LNCaP clone FGC (cell line): ENCODE results near the gene IRF7.

ENCODE experiments used
- DNase-seq: peaks from one replicate; pipeline ENCODE4 v3.0.0-alpha.2; 2011; ENCODE audit warnings: low read depth
- H3K4me3 ChIP-seq: 2 replicates; pipeline ENCODE4 v1.5.1; 2011; ENCODE audit warnings: mild to moderate bottlenecking, low read depth, low read length, control low read depth
- CTCF ChIP-seq: IDR thresholded peaks from 2 replicates; pipeline ENCODE4 v1.5.1; 2012; ENCODE audit warnings: mild to moderate bottlenecking; ENCODE audit not compliant: control insufficient read depth, insufficient read depth; ENCODE audit errors: extremely low read depth

Gene IRF7

GRCh38 chr11:603154-603553 is 12.6 kb downstream of the IRF7 start:
- H3K4me3 ChIP-seq = no peak overlapping the region
- TF ChIP-seq CTCF = no peak
- no peak for DNase-seq

DNA sequence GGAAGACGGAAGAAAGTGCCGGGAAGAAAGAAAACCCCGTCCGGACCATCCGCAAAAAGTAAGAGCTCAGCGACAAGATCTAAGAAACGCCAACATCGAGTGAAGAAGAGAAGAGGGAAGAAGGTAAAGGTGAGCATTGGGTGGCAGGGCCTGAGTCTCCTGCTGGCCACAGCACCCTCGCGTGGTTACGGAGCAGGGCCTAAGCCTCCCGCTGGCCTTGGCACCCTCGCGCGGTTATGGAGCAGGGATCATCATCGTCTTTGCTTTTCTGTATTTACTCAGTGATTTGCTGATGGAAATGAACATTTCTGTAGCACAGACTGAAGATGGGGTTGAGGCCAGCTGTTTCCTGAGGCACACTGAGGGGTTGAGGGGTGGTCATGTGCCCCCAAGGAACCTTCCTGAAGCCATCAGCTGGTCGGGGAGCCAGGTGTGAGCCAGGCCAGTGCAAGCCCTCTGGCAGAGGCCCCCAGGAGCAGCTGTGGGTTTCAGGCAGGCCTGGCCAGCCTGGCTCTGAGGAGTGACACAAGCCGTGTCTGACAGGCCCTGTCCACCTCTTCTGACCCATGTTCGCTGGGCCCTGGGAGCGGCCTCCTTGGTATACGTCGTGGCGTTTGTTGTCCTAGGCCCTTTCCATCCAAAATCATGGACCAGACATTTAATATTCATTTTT is 14.0 kb downstream of the IRF7 start:
- no peak for TF ChIP-seq CTCF
- no peak for DNase-seq
- H3K4me3 ChIP-seq = no peak overlapping the region

- no peak for DNase-seq
- TF ChIP-seq CTCF = no peak
- no peak overlapping the region for H3K4me3 ChIP-seq
These were observed 17.6 kb downstream of the IRF7 start for GRCh38 chr11:598005-598680.

DNA sequence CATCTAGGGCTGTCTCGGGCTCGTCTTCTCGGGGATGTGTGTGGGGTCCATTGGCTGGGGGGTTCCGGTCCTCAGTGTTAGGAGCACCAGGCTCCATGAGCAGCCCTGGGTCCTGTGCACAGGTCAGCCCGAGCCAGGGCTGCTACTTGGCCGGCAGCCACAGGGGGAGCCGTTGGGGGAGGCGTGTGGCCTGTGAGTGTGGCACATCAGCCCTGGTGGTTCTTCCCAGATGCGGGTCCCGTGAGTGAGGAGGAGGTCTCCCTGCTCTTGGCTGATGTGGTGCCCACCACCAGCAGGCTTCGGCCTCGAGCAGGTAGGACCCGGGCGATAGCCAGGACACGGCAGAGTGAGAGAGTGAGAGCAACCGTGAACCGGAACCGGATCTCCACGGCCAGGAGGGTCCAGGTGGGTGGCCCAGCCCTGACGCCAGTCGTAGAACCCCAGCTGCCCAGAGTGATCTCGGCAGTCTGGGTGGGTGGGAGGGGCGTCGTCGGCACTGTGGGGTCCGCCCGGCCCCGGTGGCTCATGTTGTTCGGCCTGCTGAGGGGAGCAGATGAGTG is 18.5 kb downstream of the IRF7 start:
- no peak overlapping the region for H3K4me3 ChIP-seq
- no peak for DNase-seq
- no peak for TF ChIP-seq CTCF

DNA sequence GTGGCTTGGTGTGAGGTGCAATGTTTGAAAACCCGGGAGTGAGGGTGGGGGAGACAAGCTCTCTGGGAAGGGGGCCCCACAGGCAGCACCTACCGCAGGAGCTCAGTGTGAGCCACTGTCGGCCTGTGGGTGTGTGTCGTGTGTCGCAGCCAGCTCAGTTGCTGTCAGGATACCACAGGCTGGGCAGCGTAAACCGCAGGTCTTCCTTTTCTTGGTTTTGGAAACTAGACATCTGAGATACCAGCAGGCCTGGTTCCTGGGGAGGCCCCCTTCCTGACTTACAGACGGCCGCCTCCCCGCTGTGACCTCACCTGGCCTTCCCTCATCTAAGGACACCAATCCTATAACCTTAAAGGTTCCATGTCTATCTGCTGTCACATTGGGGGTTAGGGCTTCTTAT is 19.4 kb downstream of the IRF7 start:
- no peak for TF ChIP-seq CTCF
- DNase-seq = no peak
- no peak overlapping the region for H3K4me3 ChIP-seq

DNA sequence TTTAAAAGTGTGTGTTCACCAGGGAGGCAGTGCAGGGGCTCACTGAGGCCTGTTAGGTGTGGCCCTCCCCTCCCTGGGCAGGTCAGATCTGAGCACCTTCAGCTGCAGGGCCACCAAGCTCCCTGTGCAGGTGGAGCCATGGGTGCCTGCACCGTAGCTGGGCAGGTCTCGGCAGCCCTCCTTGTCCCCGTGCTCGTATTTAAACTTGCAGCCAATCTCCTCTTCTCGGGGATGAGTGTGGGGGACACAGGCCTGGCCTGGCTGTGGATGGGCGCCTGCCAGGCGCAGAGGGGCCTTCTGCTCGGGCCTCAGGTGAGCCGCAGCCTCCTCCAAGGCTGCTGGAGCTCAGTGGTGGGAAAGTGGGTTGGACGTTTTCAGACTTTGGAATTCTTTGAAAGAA is 20.4 kb downstream of the IRF7 start:
- no peak for DNase-seq
- no peak overlapping the region for H3K4me3 ChIP-seq
- TF ChIP-seq CTCF = no peak
